Measurements from ENCODE around the gene MAP7D1. TPM values are rescaled to one million over a fixed set of nuclear protein-coding genes. Genes with fewer than 3 reads are reported as not detected.
A peak's percentile ranks its signal among the peaks of the same experiment; 100 is the strongest.

MAP7D1 gene
- total and polyA plus RNA-seq, 2 donors from 2014 or later: 47.5 to 78.7 TPM

DNA sequence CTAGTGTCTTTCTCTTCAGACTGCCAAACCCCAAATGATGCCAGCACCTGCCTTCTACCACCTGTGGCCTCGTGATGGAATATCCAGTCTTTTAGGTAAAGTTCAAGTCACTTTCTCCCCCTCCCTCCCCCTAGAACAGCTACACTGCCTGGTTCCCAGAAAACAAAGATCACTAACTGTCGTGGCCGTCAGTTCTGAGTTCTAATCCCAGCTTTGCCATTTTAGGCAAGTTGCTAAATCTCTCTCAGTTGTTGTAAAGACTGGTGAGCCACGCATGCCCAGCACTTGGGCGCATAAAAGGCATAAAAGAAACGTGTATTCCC, 6.0 kb upstream of the MAP7D1 start:
- H3K4me1 ChIP-seq (ENCODE audit: control insufficient read depth in 2 of 3, insufficient read depth in 2 of 3, low read depth in 1 of 3, low read length in 3 of 3): peaks cover 7 to 22% (median 17%) of the 10 kb centered on the region in 3 donors
- no peak for FAIRE-seq

DNA sequence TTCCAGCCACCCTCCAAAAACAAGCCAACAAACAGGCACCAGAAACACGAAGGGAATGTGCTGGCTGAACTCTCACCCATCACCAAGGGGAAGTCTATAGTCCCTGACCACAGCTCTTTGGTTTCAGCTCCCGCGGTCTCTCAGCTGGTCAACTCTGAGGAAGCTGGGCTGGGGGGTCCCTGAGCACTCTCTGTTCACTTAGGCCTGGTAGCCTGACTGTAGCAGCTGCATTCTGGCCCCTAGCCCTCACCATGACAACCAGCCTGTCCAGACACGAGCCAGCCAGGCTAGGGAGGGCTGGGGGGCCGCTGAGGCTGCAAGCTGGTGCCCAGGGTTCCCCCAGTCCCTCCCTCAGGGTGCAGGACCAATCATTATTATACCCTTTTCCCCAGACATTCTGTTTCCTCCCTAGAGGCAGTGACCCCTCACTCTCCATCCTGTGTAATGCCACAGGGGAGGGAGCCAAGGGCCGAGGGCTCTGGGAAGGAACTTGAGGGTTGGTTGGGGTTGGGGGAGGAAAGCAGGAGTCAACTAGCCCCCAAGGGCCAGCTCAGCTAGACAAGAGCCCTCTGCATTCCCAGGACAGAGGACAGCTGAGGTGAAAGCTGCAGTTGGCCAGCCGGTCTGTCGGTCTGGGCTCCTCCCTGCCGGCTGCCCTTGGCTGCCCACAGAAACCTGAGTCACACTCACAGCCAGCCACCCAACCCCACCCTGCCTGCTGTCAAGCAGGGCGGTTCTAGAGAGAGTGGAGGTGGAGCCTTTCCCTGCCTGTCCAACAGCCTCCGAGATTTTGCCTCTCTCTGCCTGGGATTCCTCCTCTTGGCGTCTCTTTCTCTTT, 5.4 kb upstream of the MAP7D1 start:
- intact Hi-C loops (cut with DNase I): no loop called here
- Histone ChIP-seq H3K36me3 (ENCODE audit: control insufficient read depth in 2 of 3, insufficient read depth in 3 of 3, low read length in 3 of 3) (no peaks in the 10 kb centered on the region), H3K4me3 (ENCODE audit: low read length in 3 of 3) (peak overlapping the region in 1 of 3 donors; percentile 38), H3K9ac (ENCODE audit: low read length in 3 of 3) (peak overlapping the region in 2 of 3 donors; percentile 57 to 78), H3K4me1 (ENCODE audit: control insufficient read depth in 2 of 3, insufficient read depth in 2 of 3, low read depth in 1 of 3, low read length in 3 of 3) (peaks cover 7 to 24% (median 20%) of the 10 kb centered on the region in 3 donors), H3K27me3 (ENCODE audit: control insufficient read depth, insufficient read depth, low read length) (no peaks in the 10 kb centered on the region), H3K27ac (ENCODE audit: low read depth in 2 of 2, low read length in 2 of 2) (peak overlapping the region; percentile 94 to 99), H3K9me3 (ENCODE audit: control insufficient read depth in 2 of 3, insufficient read depth in 1 of 3, low read length in 3 of 3) (no peaks in the 10 kb centered on the region)
- FAIRE-seq: peak; percentile 76
- TF ChIP-seq, protein P1, sequence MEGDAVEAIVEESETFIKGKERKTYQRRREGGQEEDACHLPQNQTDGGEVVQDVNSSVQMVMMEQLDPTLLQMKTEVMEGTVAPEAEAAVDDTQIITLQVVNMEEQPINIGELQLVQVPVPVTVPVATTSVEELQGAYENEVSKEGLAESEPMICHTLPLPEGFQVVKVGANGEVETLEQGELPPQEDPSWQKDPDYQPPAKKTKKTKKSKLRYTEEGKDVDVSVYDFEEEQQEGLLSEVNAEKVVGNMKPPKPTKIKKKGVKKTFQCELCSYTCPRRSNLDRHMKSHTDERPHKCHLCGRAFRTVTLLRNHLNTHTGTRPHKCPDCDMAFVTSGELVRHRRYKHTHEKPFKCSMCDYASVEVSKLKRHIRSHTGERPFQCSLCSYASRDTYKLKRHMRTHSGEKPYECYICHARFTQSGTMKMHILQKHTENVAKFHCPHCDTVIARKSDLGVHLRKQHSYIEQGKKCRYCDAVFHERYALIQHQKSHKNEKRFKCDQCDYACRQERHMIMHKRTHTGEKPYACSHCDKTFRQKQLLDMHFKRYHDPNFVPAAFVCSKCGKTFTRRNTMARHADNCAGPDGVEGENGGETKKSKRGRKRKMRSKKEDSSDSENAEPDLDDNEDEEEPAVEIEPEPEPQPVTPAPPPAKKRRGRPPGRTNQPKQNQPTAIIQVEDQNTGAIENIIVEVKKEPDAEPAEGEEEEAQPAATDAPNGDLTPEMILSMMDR (IDR thresholded peaks at IDR 0.05; ENCODE audit: borderline replicate concordance, extremely low read depth, insufficient read depth): no peak
- peak; percentile 94 to 97 (median 96) for DNase-seq

More for the DNA sequence above, 6.0 kb upstream of the MAP7D1 start:
- Histone ChIP-seq H3K27ac (ENCODE audit: low read depth in 2 of 2, low read length in 2 of 2) (peak overlapping the region; percentile 94 to 99), H3K36me3 (ENCODE audit: control insufficient read depth in 2 of 3, insufficient read depth in 3 of 3, low read length in 3 of 3) (no peaks in the 10 kb centered on the region), H3K9ac (ENCODE audit: low read length in 3 of 3) (peak overlapping the region in 1 of 3 donors; percentile 41), H3K4me3 (ENCODE audit: low read length in 3 of 3) (peak overlapping the region in 1 of 3 donors; percentile 42), H3K9me3 (ENCODE audit: control insufficient read depth in 2 of 3, insufficient read depth in 1 of 3, low read length in 3 of 3) (no peaks in the 10 kb centered on the region), H3K27me3 (ENCODE audit: control insufficient read depth, insufficient read depth, low read length) (no peaks in the 10 kb centered on the region)
- no peak for DNase-seq
- intact Hi-C loops (cut with DNase I): no loop called here
- TF ChIP-seq, protein P1 (IDR thresholded peaks at IDR 0.05; ENCODE audit: borderline replicate concordance, extremely low read depth, insufficient read depth): no peak

DNA sequence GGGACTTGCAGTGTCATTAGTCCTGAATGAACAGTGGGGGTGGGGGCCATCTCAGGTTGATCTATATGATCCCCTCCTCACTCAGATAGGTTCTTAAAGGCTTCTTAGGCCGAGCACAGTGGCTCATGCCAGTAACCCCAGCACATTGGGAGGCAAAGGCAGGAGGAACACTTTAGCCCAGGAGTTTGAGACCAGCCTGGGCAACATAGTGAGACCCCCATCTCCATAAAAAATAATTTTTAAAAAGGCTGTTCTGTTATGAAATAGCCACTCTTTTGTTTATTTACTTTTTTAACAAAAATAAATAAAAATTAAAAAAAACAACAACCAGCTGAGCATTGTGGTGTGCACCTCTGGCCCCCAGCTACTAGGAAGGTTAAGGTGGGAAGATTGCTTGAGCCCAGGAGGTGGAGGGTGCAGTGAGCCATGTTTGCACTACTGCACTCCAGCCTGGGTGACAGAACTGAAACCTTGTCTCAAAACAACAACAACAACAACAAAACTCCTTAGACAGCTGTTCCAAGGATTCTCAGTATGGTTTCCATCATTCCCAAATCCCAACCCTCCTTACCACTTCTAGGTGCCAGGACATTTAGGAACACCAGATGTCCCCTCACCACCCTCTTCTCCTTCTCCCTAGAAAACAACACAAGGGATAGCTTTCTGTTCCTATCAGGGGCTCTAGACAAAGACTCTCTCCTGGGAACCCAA, 4.7 kb upstream of the MAP7D1 start:
- Histone ChIP-seq H3K27ac (ENCODE audit: low read depth in 2 of 2, low read length in 2 of 2) (peak overlapping the region; percentile 94 to 99), H3K4me1 (ENCODE audit: control insufficient read depth in 2 of 3, insufficient read depth in 2 of 3, low read depth in 1 of 3, low read length in 3 of 3) (peaks cover 7 to 24% (median 20%) of the 10 kb centered on the region in 3 donors), H3K9ac (ENCODE audit: low read length in 3 of 3) (peak overlapping the region in 2 of 3 donors; percentile 57), H3K9me3 (ENCODE audit: control insufficient read depth in 2 of 3, insufficient read depth in 1 of 3, low read length in 3 of 3) (no peaks in the 10 kb centered on the region), H3K4me3 (ENCODE audit: low read length in 3 of 3) (peak overlapping the region in 1 of 3 donors; percentile 30), H3K36me3 (ENCODE audit: control insufficient read depth in 2 of 3, insufficient read depth in 3 of 3, low read length in 3 of 3) (no peaks in the 10 kb centered on the region), H3K27me3 (ENCODE audit: control insufficient read depth, insufficient read depth, low read length) (no peaks in the 10 kb centered on the region)
- TF ChIP-seq, protein P1 (IDR thresholded peaks at IDR 0.05; ENCODE audit: borderline replicate concordance, extremely low read depth, insufficient read depth): no peak
- FAIRE-seq (no peak), DNase-seq (no peak)
- intact Hi-C loops (cut with DNase I): no loop called here
